ENCODE results near the gene RPL38. TPM values are rescaled to one million over a fixed set of nuclear protein-coding genes. Genes with fewer than 3 reads are reported as not detected.

RPL38 gene
- total and polyA plus RNA-seq, 2 of the 4 experiments (the other 2 are of a cell fraction): 111 to 527 TPM

- H3K18ac ChIP-seq (ENCODE audit: low read depth, low read length): no peak overlapping the region
- ChIA-PET CTCF (no interaction called here), POLR2A (ENCODE audit: unreplicated experiment) (no interaction called here)
- H4K8ac ChIP-seq (ENCODE audit: low read depth in 2 of 2, low read length in 2 of 2): no peak overlapping the region
- no peaks in the 10 kb centered on the region for H3K36me3 ChIP-seq (ENCODE audit: control insufficient read depth, insufficient read depth, low read length)
- no peak overlapping the region for H3K9ac ChIP-seq (ENCODE audit: low read depth, low read length)
- no peak overlapping the region for H4K5ac ChIP-seq (ENCODE audit: low read depth, low read length)
- H3K9me3 ChIP-seq (ENCODE audit: control insufficient read depth, insufficient read depth, low read length): peaks cover 24% of the 10 kb centered on the region
- H3K27me3 ChIP-seq (ENCODE audit: control insufficient read depth, insufficient read depth, low read length): no peaks in the 10 kb centered on the region
- no peak overlapping the region for H4K91ac ChIP-seq (ENCODE audit: insufficient read depth, low read depth, low read length)
- no peak overlapping the region for H2AK5ac ChIP-seq (ENCODE audit: low read depth, low read length)
- in situ Hi-C loops (cut with MboI; ENCODE audit: low sequenced_read_pairs): no loop called here
- H2BK20ac ChIP-seq (ENCODE audit: low read depth, low read length): no peak overlapping the region
- H3K56ac ChIP-seq (ENCODE audit: extremely low read depth, insufficient read depth, low read length): no peak overlapping the region
- H3K27ac ChIP-seq (ENCODE audit: insufficient read depth, low read length): no peak overlapping the region
- H3K4ac ChIP-seq (ENCODE audit: low read depth, low read length): no peak overlapping the region
- no peak overlapping the region for H2AFZ ChIP-seq (replicated peaks; ENCODE audit: low read length, poor library complexity)
- no peak overlapping the region for H2BK15ac ChIP-seq (ENCODE audit: low read depth, low read length)
- H3K14ac ChIP-seq (replicated peaks; ENCODE audit: low read depth, low read length): no peak overlapping the region
- BruUV-seq (replicated peaks): no TSS peak
- no peak overlapping the region for H3K4me3 ChIP-seq (ENCODE audit: insufficient read depth, low read depth, low read length)
- H4K20me1 ChIP-seq (ENCODE audit: insufficient read depth, low read length): no peaks in the 10 kb centered on the region
- no peak for ATAC-seq (ENCODE audit: low read depth)
- dilution Hi-C loops (cut with HindIII; ENCODE audit: low sequenced_read_pairs, unreplicated experiment): no loop called here
- no peaks in the 10 kb centered on the region for H3K79me1 ChIP-seq (ENCODE audit: low read depth in 1 of 2, low read length in 2 of 2)
- H2BK5ac ChIP-seq (ENCODE audit: low read depth, low read length, poor library complexity, severe bottlenecking): no peak overlapping the region
- no peak overlapping the region for H3K23ac ChIP-seq (ENCODE audit: low read depth, low read length)
- no peaks in the 10 kb centered on the region for H3K9me1 ChIP-seq (ENCODE audit: insufficient read depth, low read length)
- H2BK120ac ChIP-seq (ENCODE audit: low read depth, low read length): no peak overlapping the region
- TF ChIP-seq CTCF (conservative IDR thresholded peaks at IDR 0.05; ENCODE audit: low read depth, low read length) (no peak), RCOR1 (IDR thresholded peaks at IDR 0.05; ENCODE audit: insufficient replicate concordance, low read length) (no peak), SMC3 (IDR thresholded peaks at IDR 0.05; ENCODE audit: low read depth, low read length) (no peak), USF2 (IDR thresholded peaks at IDR 0.05; ENCODE audit: low read depth, low read length) (no peak), RFX5 (IDR thresholded peaks at IDR 0.05; ENCODE audit: low read depth, low read length) (no peak), ELK1 (IDR thresholded peaks at IDR 0.05; ENCODE audit: borderline replicate concordance, low read depth, low read length) (no peak), NFE2L2 (IDR thresholded peaks at IDR 0.05; ENCODE audit: low read depth, low read length) (no peak)
- intact Hi-C loops (cut with micrococcal nuclease): no loop called here
- H3K4me2 ChIP-seq (ENCODE audit: low read depth, low read length): no peak overlapping the region
- H3K4me1 ChIP-seq (ENCODE audit: control insufficient read depth, insufficient read depth, low read length): no peaks in the 10 kb centered on the region
- H2AK9ac ChIP-seq (replicated peaks; ENCODE audit: low read depth, low read length, poor library complexity): no peak overlapping the region
- DNase-seq: no peak
Observed at GRCh38 chr17:74158761-74159160, 44.7 kb upstream of the RPL38 start.
